Progenitor cell of endocrine pancreas (in vitro differentiated cells): Measurements from ENCODE around the gene CLTC. TPM values are rescaled to one million over a fixed set of nuclear protein-coding genes. Genes with fewer than 3 reads are reported as not detected.
A peak's percentile ranks its signal among the peaks of the same experiment; 100 is the strongest.

Experiments used
- DNase-seq: peaks from one replicate; pipeline ENCODE4 v3.0.0; 2021; ENCODE audit warnings: low spot score; ENCODE audit not compliant: unreplicated experiment
- H3K27ac Mint-ChIP-seq: 2 replicates; pipeline ENCODE4 v1.8.0; 2021; ENCODE audit warnings: mild to moderate bottlenecking, moderate library complexity, mixed read lengths
- H3K27me3 Mint-ChIP-seq: 2 replicates; pipeline ENCODE4 v1.8.0; 2021; ENCODE audit warnings: mixed read lengths
- H3K36me3 Mint-ChIP-seq: 2 replicates; pipeline ENCODE4 v1.8.0; 2022; ENCODE audit warnings: mixed read lengths; ENCODE audit not compliant: insufficient read depth
- H3K4me1 Mint-ChIP-seq: 2 replicates; pipeline ENCODE4 v1.8.0; 2021; ENCODE audit warnings: low read depth, mixed read lengths
- H3K4me3 Mint-ChIP-seq: 2 replicates; pipeline ENCODE4 v1.8.0; 2021; ENCODE audit warnings: low read depth, mild to moderate bottlenecking, moderate library complexity, mixed read lengths
- H3K9me3 Mint-ChIP-seq: 2 replicates; pipeline ENCODE4 v1.8.0; 2021; ENCODE audit warnings: low read depth, mixed read lengths
- total RNA-seq: library from RNA; stranded (reverse); gene quantifications from 2 replicates; pipeline ENCODE4 v1.2.1, GENCODE V29; 2021
- TF ChIP-seq, protein P1 (sequence below): fragments of 200-600 bp; sonication (generic); IDR thresholded peaks from one replicate; pipeline ENCODE4 v1.5.0; 2021; ENCODE audit warnings: antibody characterized with exemption, mild to moderate bottlenecking; ENCODE audit not compliant: unreplicated experiment

The CLTC gene
- total RNA-seq, 1 donor from 2014 or later: 185 TPM

GRCh38 chr17:59607061-59607460 is 12.6 kb upstream of the CLTC start:
- H3K36me3 Mint-ChIP-seq: peaks cover 32% of the 10 kb centered on the region
- H3K9me3 Mint-ChIP-seq: no peaks in the 10 kb centered on the region
- no peaks in the 10 kb centered on the region for H3K4me1 Mint-ChIP-seq
- no peak overlapping the region for H3K27ac Mint-ChIP-seq
- TF ChIP-seq, protein P1, sequence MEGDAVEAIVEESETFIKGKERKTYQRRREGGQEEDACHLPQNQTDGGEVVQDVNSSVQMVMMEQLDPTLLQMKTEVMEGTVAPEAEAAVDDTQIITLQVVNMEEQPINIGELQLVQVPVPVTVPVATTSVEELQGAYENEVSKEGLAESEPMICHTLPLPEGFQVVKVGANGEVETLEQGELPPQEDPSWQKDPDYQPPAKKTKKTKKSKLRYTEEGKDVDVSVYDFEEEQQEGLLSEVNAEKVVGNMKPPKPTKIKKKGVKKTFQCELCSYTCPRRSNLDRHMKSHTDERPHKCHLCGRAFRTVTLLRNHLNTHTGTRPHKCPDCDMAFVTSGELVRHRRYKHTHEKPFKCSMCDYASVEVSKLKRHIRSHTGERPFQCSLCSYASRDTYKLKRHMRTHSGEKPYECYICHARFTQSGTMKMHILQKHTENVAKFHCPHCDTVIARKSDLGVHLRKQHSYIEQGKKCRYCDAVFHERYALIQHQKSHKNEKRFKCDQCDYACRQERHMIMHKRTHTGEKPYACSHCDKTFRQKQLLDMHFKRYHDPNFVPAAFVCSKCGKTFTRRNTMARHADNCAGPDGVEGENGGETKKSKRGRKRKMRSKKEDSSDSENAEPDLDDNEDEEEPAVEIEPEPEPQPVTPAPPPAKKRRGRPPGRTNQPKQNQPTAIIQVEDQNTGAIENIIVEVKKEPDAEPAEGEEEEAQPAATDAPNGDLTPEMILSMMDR: no peak
- no peak for DNase-seq
- no peaks in the 10 kb centered on the region for H3K27me3 Mint-ChIP-seq
- no peak overlapping the region for H3K4me3 Mint-ChIP-seq

GRCh38 chr17:59607817-59608403 is 11.8 kb upstream of the CLTC start:
- Mint-ChIP-seq H3K4me3 (no peak overlapping the region), H3K27me3 (no peaks in the 10 kb centered on the region), H3K27ac (no peak overlapping the region), H3K4me1 (no peaks in the 10 kb centered on the region), H3K9me3 (no peaks in the 10 kb centered on the region), H3K36me3 (peaks cover 27% of the 10 kb centered on the region)
- DNase-seq: no peak
- TF ChIP-seq, protein P1: peak; percentile 29

DNA sequence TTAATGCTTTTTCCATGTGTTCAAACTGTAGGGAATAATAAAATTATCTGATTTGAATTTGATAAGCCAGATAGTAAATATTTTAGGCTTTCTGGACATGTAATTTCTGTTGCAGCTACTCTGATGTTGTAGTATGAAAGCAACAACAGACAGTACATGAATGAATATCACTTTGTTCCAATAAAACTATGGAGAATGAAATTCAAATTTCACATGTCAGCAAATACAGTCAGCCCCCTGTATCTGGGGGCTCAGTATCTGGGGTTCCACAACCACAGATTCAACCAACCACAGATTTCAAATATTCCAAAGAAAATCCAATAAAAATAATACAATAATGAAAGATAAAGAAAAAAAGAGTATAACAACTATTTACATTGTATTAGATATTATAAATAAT is 8.2 kb upstream of the CLTC start:
- Mint-ChIP-seq H3K36me3 (peaks cover 19% of the 10 kb centered on the region), H3K4me3 (no peak overlapping the region), H3K27ac (no peak overlapping the region), H3K9me3 (no peaks in the 10 kb centered on the region), H3K27me3 (no peaks in the 10 kb centered on the region), H3K4me1 (no peaks in the 10 kb centered on the region)
- TF ChIP-seq, protein P1: no peak
- no peak for DNase-seq

GRCh38 chr17:59616253-59616920 is 3.3 kb upstream of the CLTC start:
- Mint-ChIP-seq H3K27ac (no peak overlapping the region), H3K4me3 (no peak overlapping the region), H3K36me3 (peaks cover 2% of the 10 kb centered on the region), H3K9me3 (no peaks in the 10 kb centered on the region), H3K27me3 (no peaks in the 10 kb centered on the region), H3K4me1 (peaks cover 23% of the 10 kb centered on the region)
- TF ChIP-seq, protein P1: no peak
- DNase-seq: no peak

DNA sequence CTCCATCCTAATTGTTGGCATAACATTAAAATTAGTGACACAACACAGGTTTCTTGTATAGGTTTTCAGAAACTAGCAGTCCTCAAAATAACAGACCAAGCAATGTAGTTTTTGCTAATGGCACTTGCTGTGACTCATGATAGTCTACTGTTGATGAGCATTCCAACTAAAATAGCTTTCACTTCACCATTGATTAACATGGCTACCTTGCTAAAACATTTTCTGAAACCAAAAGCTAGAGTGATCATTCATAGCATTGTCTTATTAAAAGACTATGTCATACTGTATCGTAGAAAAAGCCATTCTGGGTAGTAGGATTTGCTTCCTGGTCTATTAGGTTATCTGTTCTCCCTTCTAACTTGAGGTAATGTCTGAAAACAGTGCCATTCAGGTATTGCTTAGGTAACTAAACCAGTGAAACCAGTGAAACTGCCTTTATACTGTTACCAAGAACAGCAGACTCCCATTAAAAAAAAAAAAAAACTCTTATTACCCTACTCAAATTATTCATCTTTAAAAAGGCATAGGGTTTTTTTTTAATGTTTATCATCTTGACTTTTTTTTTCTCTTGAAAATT is 2.5 kb upstream of the CLTC start:
- peak overlapping the region; percentile 100 for H3K27ac Mint-ChIP-seq
- peak overlapping the region; percentile 94 for H3K4me3 Mint-ChIP-seq
- TF ChIP-seq, protein P1: no peak
- H3K36me3 Mint-ChIP-seq: peaks cover 2% of the 10 kb centered on the region
- no peaks in the 10 kb centered on the region for H3K27me3 Mint-ChIP-seq
- H3K9me3 Mint-ChIP-seq: no peaks in the 10 kb centered on the region
- DNase-seq: no peak
- H3K4me1 Mint-ChIP-seq: peaks cover 28% of the 10 kb centered on the region
